Fibroblast of pulmonary artery (primary cell): ENCODE results near the gene FIBCD1.
A peak's percentile ranks its signal among the peaks of the same experiment; 100 is the strongest.

Experiments
- DNase-seq: peaks from one replicate; pipeline ENCODE4 v3.0.0-alpha.2; 2010; ENCODE audit warnings: low read depth
- H3K4me3 ChIP-seq: replicated peaks from 2 replicates; pipeline ENCODE4 v1.5.1; 2011; ENCODE audit warnings: low read depth, mild to moderate bottlenecking, control low read depth, low read length, moderate library complexity
- CTCF ChIP-seq: IDR thresholded peaks from 2 replicates; pipeline ENCODE4 v1.5.1; 2011; ENCODE audit warnings: mild to moderate bottlenecking, control low read depth, low read length, inconsistent platforms; ENCODE audit errors: missing control alignments

FIBCD1 gene

GRCh38 chr9:130927995-130928900 is 10.8 kb downstream of the FIBCD1 start:
- TF ChIP-seq CTCF, result no peak
- no peak overlapping the region for H3K4me3 ChIP-seq
- peak; percentile 74 for DNase-seq

GRCh38 chr9:130927338-130927737 is 11.7 kb downstream of the FIBCD1 start:
- no peak for TF ChIP-seq CTCF
- H3K4me3 ChIP-seq, result no peak overlapping the region
- DNase-seq, result no peak

- no peak for DNase-seq
- H3K4me3 ChIP-seq, result no peak overlapping the region
- no peak for TF ChIP-seq CTCF
Observed at GRCh38 chr9:130925050-130925678, 13.9 kb downstream of the FIBCD1 start.

GRCh38 chr9:130924448-130924788 is 14.6 kb downstream of the FIBCD1 start:
- no peak overlapping the region for H3K4me3 ChIP-seq
- DNase-seq, result no peak
- no peak for TF ChIP-seq CTCF

GRCh38 chr9:130923611-130924447 is 15.2 kb downstream of the FIBCD1 start:
- H3K4me3 ChIP-seq, result no peak overlapping the region
- DNase-seq, result no peak
- no peak for TF ChIP-seq CTCF

GRCh38 chr9:130922893-130923610 is 16.0 kb downstream of the FIBCD1 start:
- no peak for TF ChIP-seq CTCF
- no peak overlapping the region for H3K4me3 ChIP-seq
- no peak for DNase-seq
